Smooth muscle cell (in vitro differentiated cells): ENCODE data around the gene SLAMF9. TPM values are rescaled to one million over a fixed set of nuclear protein-coding genes. Genes with fewer than 3 reads are reported as not detected.

Experiments
- DNase-seq: peaks from one replicate; lab custom pipeline; 2025; ENCODE audit not compliant: unreplicated experiment; lab: John Stamatoyannopoulos, UW
- H2AFZ ChIP-seq: fragments of 200-600 bp; sonication (generic); 2 replicates; pipeline ENCODE4 v1.6.0; 2016; ENCODE audit warnings: antibody characterized with exemption, low read depth, mild to moderate bottlenecking
- H3F3A ChIP-seq: fragments of 200-600 bp; sonication (generic); 2 replicates; pipeline ENCODE4 v1.6.0; 2017; ENCODE audit warnings: antibody characterized with exemption, low read depth
- H3K27ac ChIP-seq: fragments of 200-600 bp; sonication (generic); 2 replicates; pipeline ENCODE4 v1.5.1; 2016; ENCODE audit warnings: low read depth, mild to moderate bottlenecking
- H3K27me3 ChIP-seq: fragments of 200-600 bp; sonication (generic); 2 replicates; pipeline ENCODE4 v1.6.1; 2016; ENCODE audit warnings: low read depth, mild to moderate bottlenecking
- H3K36me3 ChIP-seq: fragments of 200-600 bp; sonication (generic); 2 replicates; pipeline ENCODE4 v1.5.1; 2016; ENCODE audit warnings: low read depth
- H3K4me1 ChIP-seq: fragments of 200-600 bp; sonication (generic); 2 replicates; pipeline ENCODE4 v1.5.1; 2016; ENCODE audit warnings: low read depth
- H3K4me2 ChIP-seq: fragments of 200-600 bp; sonication (generic); 2 replicates; pipeline ENCODE4 v1.6.0; 2016; ENCODE audit warnings: mild to moderate bottlenecking
- H3K4me3 ChIP-seq: fragments of 200-600 bp; sonication (generic); 2 replicates; pipeline ENCODE4 v1.5.1; 2016; ENCODE audit warnings: mild to moderate bottlenecking
- H3K79me2 ChIP-seq: fragments of 200-600 bp; sonication (generic); 2 replicates; pipeline ENCODE4 v1.6.0; 2016; ENCODE audit warnings: low read depth, mild to moderate bottlenecking
- H3K9ac ChIP-seq: fragments of 200-600 bp; sonication (generic); 2 replicates; pipeline ENCODE4 v1.6.0; 2016; ENCODE audit warnings: low read depth
- H3K9me3 ChIP-seq: fragments of 200-600 bp; sonication (generic); replicated peaks from 2 replicates; pipeline ENCODE4 v1.5.1; 2016; ENCODE audit warnings: low read depth
- H4K20me1 ChIP-seq: fragments of 200-600 bp; sonication (generic); 2 replicates; pipeline ENCODE4 v1.6.0; 2016; ENCODE audit warnings: low read depth
- CTCF ChIP-seq: fragments of 200-600 bp; sonication (generic); IDR thresholded peaks from 2 replicates; pipeline ENCODE4 v1.5.1; 2017; ENCODE audit warnings: borderline replicate concordance, mild to moderate bottlenecking, antibody characterized with exemption; ENCODE audit not compliant: insufficient read depth, poor library complexity, severe bottlenecking
- WGBS: methylation state at CpG from one replicate; pipeline ENCODE4 v1.1.7; 2016; ENCODE audit warnings: low lambda C conversion rate; 5-methylcytosine and 5-hydroxymethylcytosine counted together
- polyA plus RNA-seq: library from polyadenylated mRNA; unstranded; fragments of >200 nt; fragmentation: Nextera tagmentation; extraction: Ambion mirVana; gene quantifications from 2 replicates; pipeline ENCODE4 v1.2.1, GENCODE V29; 2016
- total RNA-seq: library from RNA; depleted of rRNA; stranded (reverse); fragments of >200 nt; gene quantifications from 2 replicates; pipeline ENCODE4 v1.2.3, GENCODE V29; 2014

SLAMF9 gene
- total and polyA plus RNA-seq, 2 experiments from 2014 or later = 1.3 to 2.1 TPM

GRCh38 chr1:159915571-159916241 lies 38.3 kb downstream of the SLAMF9 start:
- no peak for DNase-seq
- H3F3A ChIP-seq = peaks cover 51% of the 10 kb centered on the region
- H3K79me2 ChIP-seq = peaks cover 17% of the 10 kb centered on the region
- WGBS = 19% methylated on average over 5 of the region's 5 CpGs
- no peaks in the 10 kb centered on the region for H3K27me3 ChIP-seq
- peak overlapping the region; percentile 60 for H3K4me2 ChIP-seq
- H3K9me3 ChIP-seq = no peaks in the 10 kb centered on the region
- H3K27ac ChIP-seq = peak overlapping the region; percentile 84
- no peak overlapping the region for H2AFZ ChIP-seq
- H3K9ac ChIP-seq = peak overlapping the region; percentile 49
- peaks cover 45% of the 10 kb centered on the region for H4K20me1 ChIP-seq
- TF ChIP-seq CTCF = no peak
- peaks cover 33% of the 10 kb centered on the region for H3K4me1 ChIP-seq
- H3K4me3 ChIP-seq = no peak overlapping the region
- H3K36me3 ChIP-seq = no peaks in the 10 kb centered on the region

GRCh38 chr1:159914252-159915018 lies 39.6 kb downstream of the SLAMF9 start:
- Histone ChIP-seq H3K9ac (no peak overlapping the region), H3K36me3 (no peaks in the 10 kb centered on the region), H3K4me2 (no peak overlapping the region), H3K27ac (no peak overlapping the region), H3K4me3 (no peak overlapping the region), H3K9me3 (no peaks in the 10 kb centered on the region), H3K4me1 (peaks cover 41% of the 10 kb centered on the region), H2AFZ (no peak overlapping the region), H3F3A (peaks cover 40% of the 10 kb centered on the region), H3K27me3 (no peaks in the 10 kb centered on the region), H4K20me1 (peaks cover 32% of the 10 kb centered on the region), H3K79me2 (peaks cover 4% of the 10 kb centered on the region)
- no peak for DNase-seq
- no peak for TF ChIP-seq CTCF
- WGBS = 61% methylated on average over 10 of the region's 10 CpGs

- Histone ChIP-seq H3K36me3 (no peaks in the 10 kb centered on the region), H3K27me3 (no peaks in the 10 kb centered on the region), H2AFZ (no peak overlapping the region), H4K20me1 (peaks cover 24% of the 10 kb centered on the region), H3K4me1 (peaks cover 45% of the 10 kb centered on the region), H3F3A (peaks cover 36% of the 10 kb centered on the region), H3K9ac (peak overlapping the region; percentile 46), H3K79me2 (no peaks in the 10 kb centered on the region), H3K4me3 (no peak overlapping the region), H3K9me3 (no peaks in the 10 kb centered on the region), H3K27ac (peak overlapping the region; percentile 96), H3K4me2 (no peak overlapping the region)
- no peak for DNase-seq
- TF ChIP-seq CTCF = no peak
- WGBS = 87% methylated on average over 5 of the region's 5 CpGs
Observed at GRCh38 chr1:159913451-159914192, 40.4 kb downstream of the SLAMF9 start.
